ENCODE measurements around the gene VSTM4.

VSTM4 gene

DNA sequence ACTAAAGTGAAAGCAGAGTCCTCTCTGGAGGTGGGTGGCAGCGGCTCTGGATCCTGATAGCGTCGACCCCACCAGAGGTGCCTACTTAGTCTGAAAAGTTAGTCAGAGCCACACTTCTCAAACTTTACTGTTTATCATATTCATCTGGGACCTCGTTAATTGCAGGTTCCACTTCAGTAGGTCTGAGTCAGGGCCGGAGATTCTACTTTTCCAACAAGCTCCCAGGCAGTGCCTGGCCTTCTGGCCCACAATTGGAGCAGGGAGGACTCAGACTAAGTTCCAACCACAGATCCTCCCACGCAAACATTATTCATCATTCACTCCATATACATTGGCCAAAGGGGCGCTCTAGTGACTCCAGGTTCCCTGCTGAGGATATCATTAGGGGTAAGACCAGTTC lies 78.1 kb downstream of the VSTM4 start:
- no peak for DNase-seq

DNA sequence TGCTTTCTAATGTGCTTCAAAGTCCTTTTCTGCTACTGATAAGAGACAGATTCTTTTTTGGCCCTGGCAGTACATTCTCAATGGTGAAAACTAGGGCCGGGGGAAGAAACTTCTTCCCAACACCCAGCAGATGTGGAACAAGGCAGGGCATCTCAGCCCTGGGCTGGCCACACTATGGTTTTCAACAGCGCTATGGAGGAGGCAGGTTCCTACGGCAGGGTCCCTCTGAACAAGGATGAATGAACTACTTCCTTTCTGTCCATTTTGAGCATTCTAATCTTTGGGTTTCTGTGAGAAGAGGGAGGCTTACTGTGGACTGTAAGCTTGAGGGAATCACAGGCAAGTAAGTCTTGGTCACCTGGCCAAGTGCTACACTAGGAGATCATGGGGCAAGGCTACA lies 78.7 kb downstream of the VSTM4 start:
- DNase-seq, result no peak

GRCh38 chr10:49035920-49036319 lies 79.4 kb downstream of the VSTM4 start:
- DNase-seq, result no peak

GRCh38 chr10:49034925-49035324 lies 80.4 kb downstream of the VSTM4 start:
- no peak for DNase-seq

DNA sequence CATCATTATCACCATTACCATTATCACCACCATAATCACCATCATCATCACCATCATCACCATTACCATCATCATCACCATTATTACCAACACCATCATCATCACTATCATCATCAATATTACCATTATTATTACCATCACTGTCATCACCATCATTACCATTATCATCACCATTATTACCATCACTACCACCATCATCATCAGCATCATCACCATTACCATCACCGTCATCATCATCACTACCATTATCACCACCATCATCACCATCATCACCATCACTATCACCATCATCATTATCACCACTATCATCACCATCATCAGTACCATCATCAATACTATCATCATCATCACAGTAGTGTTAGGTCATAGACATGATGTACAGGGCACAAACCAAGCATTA lies 81.4 kb downstream of the VSTM4 start:
- no peak for DNase-seq

- no peak for DNase-seq
Measured at GRCh38 chr10:49029666-49030065, 85.7 kb downstream of the VSTM4 start.

DNA sequence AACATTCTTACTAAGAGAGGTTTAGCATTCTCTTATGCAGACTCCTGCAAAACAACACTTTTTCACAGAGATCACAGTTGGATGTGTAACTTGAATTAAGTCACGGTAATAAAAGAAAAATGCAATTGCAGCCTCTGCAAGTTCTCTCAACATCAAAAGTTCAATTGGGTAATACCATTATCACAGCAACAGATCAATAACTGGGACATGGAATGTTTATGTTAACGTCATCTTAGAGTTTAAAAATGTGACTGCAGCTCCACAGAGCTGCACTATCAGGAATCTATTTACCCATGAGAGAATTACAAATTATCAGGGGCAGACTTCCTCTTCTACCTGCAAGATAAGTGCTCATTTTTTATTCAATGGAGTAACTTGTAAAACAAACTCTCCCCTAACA lies 86.7 kb downstream of the VSTM4 start:
- DNase-seq, result no peak

- no peak for DNase-seq
Measured at GRCh38 chr10:49025347-49025983, 89.9 kb downstream of the VSTM4 start.

GRCh38 chr10:49024484-49024883 lies 90.8 kb downstream of the VSTM4 start:
- DNase-seq, result no peak

- no peak for DNase-seq
Measured at GRCh38 chr10:49023752-49024151, 91.6 kb downstream of the VSTM4 start.

DNA sequence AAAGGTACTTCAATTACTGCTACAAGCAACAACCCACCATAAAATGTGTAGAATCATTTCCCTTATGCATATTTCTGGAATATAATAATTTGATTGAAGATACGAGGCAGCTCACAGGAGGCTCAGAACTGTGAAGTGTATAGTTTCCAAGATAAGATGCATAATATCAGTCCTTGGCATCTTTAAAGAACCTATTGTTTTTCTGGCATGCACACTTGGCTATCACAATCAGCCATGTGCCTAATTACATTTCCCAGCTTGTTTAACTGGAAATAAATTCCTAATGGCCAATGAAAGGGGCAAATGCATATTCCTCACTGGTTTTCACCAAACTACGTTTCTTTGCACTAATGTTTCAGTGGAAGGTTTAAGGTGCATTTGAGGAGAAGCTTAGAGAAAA lies 92.3 kb downstream of the VSTM4 start:
- DNase-seq, result no peak

DNA sequence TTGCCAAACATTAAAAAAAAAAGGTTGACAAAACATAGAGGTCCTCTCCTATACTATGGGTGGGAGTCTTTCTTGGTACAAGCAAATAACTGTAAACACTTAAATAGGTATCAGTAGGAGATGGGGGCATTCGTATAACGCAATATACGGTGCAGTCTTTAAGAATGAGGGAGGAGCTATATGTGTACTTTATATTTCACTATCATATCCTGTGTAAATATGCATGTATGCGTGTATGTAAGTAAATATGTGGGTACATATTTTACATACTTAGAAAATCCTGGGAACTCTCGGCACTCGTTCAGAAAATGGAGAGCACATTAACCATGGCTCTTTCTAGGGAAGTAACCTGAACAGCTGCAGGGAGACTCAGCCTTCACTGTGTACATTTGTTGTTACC lies 93.6 kb downstream of the VSTM4 start:
- DNase-seq, result no peak

DNA sequence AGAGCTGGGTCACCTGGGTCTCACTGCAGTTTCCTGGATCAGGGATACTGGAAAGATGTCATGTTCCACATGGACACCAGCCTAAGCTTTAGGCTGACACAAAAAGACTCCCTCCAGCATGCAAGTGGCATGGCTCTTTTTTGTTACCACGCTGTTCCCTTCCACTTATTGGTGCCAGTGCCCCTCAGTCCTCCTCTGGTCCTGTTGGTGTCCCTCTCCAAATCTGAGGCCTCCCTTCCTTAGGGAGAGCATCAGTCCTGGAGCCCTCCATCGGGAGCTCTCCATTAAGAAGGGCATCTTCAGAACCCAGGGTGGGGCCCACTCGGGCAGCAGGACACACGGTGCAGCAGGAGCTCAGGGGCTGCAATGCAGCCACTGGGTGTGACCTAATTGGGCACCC lies 99.6 kb downstream of the VSTM4 start:
- DNase-seq, result no peak

DNA sequence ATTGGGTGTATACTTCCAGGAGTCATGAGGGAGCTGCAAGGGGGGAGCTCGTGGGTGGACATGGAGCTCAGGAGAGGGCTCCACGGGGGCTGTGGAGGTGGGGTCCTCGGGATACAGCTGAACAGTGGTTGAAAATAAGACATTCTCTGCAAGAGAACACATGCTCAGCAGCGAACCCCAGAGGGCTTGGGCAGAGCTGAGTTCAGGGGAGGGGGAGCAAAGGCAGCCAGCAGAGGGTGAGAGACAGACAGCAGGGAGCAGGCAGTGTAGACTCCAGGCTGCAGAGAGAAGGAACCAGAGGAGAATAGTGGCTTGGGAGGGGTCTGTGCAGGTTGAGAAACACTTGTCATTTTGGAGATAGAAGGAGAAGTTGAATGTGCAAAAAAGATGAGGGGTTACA lies 102.7 kb downstream of the VSTM4 start:
- no peak for DNase-seq

GRCh38 chr10:49011756-49012155 lies 103.6 kb downstream of the VSTM4 start:
- no peak for DNase-seq

GRCh38 chr10:49010865-49011264 lies 104.5 kb downstream of the VSTM4 start:
- DNase-seq, result no peak

- peak in 1 of 2 experiments; percentile 18 for DNase-seq
Measured at GRCh38 chr10:49010295-49010694, 105.0 kb downstream of the VSTM4 start.

DNA sequence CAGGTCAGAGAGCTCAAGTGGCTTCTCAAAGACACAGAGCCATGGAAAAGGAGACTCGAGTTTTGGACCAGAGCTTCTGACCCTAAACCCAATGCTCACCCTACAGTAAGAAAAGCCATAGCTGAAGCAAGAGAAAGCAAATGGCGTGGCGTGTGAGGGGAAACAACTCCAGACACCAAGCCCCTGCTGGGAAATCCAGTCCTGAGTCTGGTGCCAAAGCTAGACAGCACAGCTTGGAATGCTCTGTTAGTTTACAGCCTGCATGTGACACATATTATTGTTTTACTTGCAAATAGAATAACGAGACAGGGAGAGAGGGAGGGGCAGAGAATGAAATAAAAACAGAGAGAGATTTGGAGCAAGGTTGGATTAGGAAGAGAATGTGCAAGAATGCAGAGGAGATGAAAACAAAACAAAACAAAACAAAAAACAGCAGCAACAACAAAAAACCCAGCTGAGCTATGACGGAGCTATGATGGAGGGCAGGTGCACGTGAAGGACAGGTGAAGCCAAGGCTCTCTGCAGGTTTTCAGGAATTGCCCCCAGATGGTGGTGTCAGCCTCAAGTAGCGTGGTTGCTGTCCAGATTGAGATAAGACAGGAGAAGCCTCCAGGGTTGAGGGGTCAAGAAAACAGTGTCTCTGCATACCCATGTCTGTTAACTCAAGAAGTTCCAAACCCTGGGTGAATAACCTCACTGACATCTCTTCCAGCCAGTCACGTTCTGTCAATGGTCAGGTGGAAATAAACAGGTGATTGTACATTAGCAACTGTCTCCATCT lies 105.9 kb downstream of the VSTM4 start:
- DNase-seq, result no peak

DNA sequence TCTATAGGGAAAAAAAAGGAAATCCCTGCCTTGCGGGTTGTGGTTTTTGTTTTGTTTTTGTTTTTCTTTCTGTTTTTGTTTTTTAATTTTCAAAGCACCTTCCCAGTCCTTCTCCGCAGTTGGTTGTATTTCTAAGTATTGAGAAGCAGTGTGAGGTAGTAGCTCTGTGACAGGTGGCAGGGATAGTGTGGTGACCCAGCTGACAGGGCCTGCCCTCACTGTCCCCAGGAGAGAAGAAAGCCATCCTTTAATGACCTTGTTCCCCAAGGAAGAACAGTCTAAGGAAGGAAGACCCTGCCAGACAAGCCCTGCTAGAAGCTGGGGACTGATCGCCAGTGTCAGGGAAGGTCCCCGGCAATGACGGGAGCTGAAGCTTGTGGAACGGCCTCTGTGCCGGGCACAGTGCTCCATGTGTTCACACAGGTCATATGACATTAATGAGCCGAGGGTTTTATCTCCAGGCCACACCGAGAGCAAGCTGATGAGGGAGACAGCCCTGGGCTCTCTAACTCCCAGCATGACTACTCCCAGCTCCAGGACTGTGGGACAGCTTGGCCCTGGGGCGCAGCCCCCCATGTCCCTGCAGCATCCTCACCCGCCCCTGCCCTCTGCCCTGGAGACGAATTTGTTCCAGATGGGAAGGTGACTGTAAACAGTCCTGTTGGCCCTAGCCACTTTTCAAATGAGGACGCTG lies 106.7 kb downstream of the VSTM4 start:
- no peak for DNase-seq

DNA sequence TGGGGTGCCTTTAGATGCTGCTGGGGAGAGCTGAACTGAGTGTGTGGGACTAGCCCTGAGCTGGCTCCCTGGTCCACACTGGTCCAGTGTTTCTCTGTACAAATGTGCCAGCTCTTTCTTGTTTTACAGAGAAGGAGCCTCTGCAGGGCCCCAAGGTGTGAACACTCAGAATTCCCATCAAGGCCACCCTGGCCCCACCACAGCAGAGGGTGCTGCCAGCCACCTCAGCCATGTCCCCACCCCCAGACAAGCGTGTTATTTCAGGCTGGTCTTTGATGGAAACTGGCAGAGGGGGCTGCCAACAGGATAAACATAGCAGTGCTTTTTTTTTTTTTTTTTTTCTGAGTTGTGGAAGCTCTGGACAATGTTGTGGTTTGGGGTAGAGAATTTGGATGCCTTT lies 107.2 kb downstream of the VSTM4 start:
- DNase-seq, result no peak

DNA sequence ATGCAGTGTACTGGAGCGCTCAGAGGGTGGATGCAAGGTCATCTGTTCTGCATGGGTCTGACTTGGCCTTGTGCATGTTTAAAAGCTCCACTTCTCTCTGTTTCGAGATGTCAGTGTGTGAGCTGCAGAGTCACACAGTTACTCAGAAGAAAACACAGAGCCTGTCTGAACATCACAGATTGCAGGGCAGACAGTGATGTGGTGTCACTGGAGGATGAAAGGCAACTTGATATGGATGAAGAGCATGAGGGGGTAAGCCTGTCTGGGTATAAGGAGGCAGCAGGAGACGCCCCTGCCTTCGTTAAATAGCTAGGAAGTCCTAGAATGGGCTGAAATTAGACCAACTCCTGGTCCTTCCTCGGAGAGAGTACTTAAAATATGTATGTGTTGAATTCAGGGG lies 108.2 kb downstream of the VSTM4 start:
- DNase-seq, result no peak

DNA sequence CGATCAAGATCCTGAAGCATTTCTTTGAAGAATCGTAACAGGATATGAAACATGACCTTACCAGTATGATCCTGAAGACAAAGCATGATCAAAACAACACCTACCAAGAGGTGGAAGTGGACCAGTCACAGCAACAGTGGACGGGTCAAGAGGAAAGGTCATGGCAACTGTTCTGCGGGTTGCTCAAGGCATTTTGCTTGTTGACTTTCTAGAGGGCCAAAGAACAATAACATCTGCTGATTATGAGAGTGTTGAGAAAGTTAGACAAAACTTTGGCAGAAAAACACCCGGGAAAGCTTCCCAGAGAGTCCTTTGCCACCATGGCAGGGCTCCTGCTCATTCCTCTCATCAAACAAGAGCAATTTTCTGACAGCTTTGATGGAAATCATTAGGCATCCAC lies 110.1 kb downstream of the VSTM4 start:
- DNase-seq, result no peak

DNA sequence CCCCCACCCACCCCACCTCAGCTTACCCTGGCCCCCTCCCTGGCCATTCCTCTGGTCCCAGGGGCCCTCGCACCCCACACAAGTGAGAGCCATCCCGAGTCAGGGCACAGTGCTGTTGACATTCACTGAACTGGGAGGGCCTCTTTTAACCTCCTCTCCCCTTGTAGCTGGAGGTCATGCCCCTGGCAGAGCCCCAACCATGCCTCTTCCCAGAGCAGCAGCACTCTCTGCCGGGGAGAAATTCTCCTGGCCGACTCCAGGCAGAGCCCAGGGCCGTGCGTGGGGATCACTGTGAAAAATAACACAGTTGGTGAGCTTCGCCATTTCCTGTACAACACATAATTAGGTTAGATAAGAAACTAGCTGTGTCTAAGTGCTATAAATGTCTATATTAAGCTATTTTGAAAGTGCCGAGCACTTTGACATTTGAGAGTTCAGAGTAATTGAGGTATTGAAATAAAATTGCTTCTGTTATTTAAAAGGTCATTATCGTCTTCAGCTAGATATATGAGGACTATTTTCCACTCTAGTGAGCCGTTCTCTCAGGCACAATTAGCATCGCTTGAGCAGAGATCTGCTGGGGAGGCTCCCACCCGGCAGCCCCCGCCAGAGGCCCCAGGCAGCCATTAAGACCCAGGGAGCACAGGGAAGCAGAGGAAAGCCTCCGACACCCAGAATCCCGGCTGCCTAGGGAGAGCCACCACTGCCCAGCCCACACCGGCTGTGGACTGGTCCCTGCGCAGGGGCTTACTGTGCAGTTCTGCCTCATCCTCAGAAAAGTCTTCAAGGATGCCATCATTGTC lies 113.3 kb downstream of the VSTM4 start:
- DNase-seq, result no peak
